ENCODE measurements around the gene WBP2NL.

Gene WBP2NL

DNA sequence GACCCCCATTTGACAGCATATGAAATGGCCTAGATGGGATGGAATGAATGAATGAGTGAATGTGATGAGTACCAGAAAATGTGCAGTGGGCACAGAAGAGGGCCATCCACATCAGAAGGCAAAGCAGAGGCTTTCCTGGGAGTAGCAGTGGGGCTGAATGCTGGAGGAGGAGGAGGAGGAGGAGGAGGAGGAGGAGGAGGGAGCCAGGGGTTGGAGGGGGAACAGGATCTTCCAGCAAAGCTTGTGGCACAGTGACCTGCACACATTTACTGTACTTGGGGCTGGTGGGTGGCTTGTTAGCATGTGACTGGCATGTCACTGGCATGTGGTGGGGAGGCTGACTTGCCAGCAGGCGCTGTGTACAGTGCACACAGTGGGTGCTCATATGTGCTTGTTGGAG, 19.9 kb upstream of the WBP2NL start:
- no peak for DNase-seq

DNA sequence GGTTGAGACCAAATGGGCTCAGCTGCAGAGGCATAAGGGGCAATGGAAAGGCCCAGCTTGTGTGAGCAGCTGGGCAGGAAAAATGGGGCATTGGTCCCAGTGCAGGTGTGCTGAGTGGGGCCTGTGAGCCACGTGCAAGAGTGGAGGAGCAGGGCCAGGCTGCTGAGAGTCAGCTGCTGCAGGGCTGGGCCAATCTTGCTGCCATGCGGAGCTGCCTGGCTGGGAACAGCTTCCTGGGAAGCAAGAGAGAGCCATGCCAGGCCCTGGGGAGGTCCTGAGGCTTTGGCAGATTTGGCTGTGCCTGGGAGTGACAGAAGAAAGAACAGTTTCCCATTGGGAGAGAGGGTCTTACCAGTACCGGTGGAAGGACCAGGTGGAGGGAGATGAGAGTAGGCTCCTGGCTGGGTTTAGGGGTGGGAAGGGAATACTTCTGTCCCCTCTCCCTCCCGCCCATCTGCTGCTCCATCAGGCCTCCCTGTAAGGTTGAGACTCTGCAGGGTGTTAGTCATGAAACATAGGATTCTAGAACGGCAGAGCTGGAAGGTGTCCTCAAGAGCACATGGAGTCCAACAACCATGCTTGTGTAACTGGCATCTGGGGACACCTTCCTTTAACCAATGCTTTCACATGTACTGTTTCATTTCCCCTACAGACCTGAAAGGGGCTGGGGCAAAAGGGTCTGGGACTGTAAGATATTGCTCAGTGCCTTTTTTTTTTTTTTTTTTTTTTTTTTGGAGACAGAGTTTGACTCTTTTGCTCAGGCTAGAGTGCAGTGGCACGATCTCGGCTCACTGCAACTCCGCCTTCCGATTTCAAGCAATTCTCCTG, 19.0 kb upstream of the WBP2NL start:
- no peak for DNase-seq

DNA sequence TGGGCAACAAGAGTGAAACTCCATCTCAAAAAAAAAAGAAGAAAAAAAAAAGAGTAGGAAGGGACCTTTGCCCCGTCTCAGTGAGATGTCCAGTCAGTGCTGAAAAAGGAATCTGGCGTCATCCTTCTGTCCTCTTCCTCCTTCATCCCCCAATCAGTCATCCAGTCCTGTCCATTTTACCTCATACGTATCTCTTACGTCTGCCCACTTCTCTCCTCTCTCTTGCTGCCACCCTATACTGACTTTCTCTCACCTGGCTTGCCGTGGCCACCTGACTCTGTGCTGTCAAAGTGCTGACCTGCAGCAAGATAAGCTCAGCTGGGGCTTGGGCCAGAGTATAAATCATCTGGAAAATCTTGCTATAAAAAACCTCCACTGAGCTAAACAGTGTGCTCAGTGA, 15.7 kb upstream of the WBP2NL start:
- no peak for DNase-seq

DNA sequence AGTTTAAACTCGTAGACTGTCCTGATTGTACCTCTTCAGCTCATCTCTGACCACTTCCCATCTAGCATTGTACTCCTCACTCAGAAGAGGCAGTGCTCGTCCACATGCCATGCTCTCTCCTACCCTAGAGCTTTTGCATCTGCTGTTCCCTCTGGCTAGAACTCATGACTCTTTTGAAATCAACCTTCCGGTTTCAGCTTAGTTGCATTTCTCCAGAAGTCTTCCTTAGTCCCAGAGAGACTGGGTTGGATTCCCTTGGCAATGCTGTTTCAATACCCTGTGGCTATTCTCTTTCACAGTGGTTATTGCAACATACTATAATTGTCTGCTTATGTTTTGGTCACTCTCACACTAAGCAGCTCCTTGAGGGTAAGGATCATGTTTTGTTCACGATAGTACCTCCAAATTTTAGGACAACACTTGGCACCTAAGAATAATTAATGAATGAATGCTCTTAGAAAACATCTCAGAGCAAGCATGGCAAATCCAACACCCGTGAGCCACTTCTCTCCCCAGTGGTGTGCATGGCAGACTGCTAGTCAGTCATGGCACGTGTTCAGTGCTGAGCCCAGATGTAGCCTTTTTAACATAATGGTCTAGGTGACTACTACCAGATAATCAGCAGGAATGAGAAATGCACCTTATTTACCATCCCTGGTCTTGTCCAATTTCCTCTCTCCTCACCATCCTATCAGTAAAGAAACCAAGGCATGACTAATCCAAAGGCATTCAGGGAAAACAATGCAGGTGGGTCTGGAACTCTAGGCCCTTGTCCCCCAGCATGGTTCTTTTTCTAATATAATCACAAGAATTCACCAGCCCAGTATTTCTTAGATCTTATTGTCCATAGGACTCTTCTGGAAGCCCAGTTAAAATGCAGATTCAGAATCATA, 14.8 kb upstream of the WBP2NL start:
- DNase-seq = no peak

DNA sequence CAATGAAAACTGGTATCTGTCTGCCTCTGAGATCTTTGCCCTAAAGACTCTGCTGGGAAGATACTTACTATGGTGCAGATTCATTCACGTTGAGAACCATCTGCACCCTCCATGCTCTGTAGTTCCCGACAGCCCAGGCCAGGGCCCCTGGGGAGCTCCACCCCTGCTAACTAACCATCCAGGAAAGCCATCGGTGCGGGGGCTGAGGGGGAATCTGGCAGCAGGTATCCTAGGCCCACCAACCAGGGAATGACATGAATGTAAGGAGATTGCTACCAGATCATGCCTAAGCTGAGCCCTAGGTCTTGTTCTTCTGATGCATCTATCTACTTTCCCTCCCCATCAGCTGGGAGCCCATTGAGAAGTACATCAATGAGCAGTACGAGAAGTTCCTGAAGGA, 11.3 kb upstream of the WBP2NL start:
- no peak for DNase-seq

DNA sequence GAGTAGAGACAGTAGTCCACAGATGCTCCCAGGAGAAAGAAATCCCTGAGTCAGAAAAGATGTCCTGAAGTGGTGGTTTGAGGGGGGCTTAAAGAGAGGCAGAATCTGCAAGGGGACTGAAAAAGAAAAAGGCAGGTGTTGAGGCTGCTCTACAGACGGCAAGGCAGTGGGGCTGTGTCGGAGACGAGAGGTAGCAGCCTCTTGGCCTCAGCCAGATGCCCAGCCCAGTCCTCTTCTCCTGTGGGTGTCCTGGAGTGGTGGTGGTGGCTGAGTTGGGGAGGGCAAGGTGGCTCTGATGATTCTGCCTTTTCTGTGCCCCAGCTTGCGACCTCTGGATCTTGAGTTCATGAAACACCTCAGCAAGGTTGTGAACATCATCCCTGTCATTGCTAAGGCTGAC, 9.3 kb upstream of the WBP2NL start:
- DNase-seq = no peak

DNA sequence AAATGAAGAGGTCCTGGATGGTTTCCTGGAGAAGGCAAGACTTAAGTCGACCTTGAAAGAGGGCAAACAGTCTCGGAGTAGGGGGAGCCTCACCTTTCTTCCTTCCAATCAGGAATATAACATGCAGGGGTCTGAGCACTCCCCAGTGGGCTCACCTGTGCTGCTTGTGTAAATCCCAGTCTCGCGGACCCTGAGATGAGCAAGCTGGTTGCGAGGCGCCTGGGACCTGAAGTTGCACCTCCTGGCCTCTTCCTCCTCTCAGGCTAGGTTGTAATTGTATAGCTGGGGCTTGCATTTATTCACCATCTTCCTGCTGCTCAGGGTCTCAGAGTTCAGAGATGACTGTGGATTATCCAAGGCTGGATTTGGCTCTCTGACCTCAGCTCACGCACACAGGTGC, 7.5 kb upstream of the WBP2NL start:
- no peak for DNase-seq

DNA sequence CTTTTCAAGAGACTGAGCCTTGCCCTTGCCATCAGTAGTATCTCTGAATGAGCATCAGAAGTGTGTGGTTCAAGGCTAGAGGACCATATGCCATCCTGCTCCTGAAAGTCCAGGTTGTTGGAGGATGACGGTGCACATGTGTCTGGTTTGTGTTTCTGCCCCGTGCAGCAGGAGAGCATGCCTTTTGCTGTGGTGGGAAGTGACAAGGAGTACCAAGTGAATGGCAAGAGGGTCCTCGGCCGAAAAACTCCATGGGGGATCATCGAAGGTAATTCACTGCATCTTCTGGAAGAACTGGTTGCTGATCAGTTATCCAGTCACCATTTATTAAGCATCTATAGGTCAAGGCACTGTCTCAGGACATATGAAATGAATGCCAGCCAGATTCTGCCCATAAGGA, 6.1 kb upstream of the WBP2NL start:
- DNase-seq = no peak

DNA sequence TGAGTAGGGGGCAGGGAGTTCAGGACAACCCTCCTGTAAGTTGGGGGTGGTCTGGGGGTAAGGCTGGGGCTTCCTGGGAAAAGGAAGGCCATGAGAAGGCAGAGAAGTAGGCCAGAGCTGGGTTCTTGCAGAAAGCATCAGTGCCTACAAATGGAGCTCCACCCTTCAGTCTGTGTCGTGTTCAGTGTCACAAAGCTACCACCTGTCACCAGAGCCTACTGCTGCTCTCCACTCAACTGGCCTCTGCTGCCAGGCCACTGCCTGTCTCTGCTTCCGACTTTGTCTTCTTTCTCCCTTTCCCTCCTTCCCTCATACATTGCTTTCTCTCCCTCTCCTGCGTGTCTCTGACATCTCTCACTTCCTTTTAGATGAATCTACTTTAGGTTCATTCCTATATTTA, 3.4 kb upstream of the WBP2NL start:
- no peak for DNase-seq

DNA sequence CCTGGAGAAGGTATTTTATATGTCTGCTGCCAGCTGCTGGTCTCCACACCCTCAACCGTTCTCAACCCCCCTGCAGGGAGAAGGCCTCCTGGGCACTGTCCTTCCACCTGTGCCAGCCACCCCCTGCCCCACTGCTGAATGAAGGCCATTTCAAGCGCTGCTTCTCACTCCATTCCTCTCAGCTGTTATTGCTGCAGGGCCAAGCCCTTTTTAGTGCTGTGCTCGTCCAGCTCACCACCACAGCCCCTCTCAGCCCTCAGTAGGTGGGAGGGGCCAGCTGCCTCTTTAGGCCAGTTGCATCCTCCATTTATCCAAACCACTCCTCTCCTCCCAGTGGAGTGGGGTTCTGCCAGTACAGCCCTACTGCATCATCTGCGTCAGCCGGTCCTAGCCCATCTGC, 1.8 kb upstream of the WBP2NL start:
- no peak for DNase-seq

DNA sequence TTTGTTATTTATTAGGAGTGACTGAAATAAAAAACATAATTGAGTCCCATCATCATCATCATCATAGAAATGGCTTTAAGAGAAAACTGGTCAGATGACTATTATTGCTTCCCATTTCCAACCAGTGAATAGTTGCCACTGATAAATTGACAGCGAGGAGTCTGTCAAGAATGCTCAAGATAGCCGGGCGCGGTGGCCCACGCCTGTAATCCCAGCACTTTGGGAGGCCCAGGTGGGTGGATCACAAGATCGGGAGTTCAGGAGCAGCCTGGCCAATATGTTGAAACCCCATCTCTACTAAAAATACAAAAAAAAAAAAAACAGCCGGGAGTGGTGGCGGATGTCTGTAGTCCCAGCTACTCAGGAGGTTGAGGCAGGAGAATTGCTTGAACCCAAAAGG, 1.9 kb downstream of the WBP2NL start:
- no peak for DNase-seq

DNA sequence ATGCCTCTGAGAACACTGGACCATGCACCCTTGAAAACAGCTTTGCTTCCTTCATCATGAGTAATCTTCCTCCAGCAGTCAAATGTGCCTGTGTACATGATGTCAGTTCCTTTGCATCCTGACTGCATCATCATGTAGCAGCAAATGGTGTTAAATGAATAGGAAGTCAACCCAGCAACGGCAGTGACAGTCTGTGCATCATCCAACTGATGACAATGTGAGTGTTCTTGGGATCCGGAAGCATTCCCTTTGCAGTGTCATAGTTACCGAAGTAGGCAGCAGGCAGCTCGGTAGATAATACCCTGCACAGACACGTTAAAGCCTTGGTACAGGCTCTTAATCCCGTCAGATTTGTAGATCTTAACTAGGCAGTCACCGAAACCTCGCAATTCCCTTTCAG, 2.5 kb downstream of the WBP2NL start:
- DNase-seq = no peak

DNA sequence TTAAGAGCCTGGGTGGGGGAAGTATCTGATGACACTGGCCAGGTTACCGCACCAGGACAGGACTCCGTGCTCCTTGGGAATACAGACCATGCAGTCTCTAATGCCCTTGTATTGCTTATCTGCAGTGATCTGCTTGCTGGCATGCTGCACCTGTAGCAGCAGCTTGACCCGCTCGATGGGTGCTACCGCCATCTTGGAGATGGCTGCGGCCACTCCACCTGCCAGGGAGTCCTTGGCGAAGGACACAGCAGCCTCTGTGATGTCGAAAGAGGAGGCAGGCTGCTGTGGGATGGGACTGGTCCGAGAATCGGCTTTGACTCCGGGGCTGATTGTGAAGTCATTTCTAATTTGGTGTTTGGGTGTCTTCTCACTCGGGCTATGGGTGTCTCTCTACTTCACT, 3.1 kb downstream of the WBP2NL start:
- no peak for DNase-seq

DNA sequence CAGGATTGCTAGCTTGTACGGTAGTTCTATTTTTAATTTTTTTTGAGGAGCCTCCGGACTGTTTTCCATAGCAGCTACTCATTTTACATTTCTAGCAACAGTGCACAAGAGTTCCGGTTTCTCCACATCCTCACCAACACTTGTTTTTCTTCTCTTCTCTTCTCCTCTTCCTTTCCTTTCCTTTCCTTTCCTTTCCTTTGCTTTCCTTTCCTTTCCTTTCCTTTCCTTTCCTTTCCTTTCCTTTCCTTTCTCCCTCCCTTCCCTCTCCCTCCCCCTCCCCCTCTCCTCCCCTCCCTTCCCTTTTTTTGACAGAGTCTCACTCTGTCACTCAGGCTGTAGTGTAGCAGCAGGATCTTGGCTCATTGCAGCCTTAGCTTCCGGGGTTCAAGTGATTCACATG, 9.3 kb downstream of the WBP2NL start:
- DNase-seq = no peak

DNA sequence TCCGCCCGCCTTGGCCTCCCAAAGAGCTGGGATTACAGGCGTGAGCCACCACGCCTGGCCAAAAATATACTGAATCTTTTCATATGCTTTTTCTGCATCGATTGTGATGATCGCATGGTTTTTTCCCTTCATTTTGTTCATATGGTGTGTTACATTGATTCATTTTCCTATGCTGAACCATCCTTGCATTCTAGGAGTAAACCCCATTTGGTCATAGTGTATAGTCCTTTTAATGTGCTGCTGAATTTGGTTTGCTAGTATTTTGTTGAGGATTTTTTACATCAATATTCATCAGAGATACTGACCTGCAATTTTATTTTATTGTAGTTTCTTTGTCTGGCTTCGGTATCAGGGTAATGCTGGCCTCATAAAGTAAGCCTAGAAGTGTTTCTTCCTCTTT, 12.2 kb downstream of the WBP2NL start:
- no peak for DNase-seq

DNA sequence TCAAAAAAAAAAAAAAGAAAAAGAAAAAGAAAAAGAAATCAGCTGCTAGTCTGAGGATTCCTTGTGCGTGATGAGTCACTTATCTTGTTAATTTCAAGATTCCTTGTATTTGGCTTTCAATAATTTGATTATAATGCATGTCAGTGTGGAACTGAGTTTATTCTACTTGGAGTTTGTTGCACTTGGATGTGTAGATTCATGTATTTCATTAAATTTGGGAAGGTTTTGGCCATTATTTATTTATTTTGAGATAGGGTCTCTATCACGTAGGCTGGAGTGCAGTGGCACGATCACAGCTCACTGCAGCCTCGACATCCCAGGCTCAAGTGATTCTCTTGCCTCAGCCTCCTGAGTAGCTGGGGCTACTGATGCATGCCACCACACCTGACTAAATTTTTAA, 14.8 kb downstream of the WBP2NL start:
- no peak for DNase-seq

DNA sequence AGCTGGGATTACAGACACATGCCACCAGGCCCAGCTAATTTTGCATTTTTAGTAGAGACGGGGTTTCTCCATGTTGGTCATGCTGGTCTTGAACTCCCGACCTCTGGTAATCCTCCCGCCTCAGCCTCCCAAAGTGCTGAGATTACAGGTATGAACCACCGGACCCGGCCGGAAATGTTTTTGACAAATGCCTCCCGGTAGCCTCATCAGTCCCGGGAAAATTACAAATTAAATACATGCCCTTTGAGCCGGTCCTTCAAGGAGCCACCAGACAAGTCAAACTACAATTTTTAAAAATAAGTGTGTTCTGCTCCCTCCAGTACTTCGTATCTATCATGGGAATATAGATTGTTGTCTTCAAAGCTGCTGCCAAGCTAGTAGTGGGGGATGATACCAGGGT, 17.5 kb downstream of the WBP2NL start:
- DNase-seq = no peak

DNA sequence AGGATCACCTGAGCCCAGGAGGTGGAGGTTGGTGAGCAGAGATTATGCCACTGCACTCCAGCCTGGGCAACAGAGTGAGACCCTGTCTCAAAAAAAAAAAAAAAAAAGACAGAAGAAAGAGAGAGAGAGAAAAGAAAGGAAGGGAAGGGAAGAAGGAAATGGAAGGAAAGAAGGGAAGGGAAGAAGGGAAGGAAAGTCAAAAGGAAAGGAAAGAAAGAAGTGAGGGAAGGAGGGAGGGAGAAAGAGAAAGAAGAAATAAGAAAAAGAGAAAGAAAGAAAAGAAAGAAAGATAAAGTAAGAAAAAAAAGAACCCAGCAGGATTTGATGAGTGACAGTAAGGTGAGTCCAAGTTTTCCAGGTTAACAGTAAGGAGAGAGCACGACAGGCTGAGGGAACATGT, 19.6 kb downstream of the WBP2NL start:
- no peak for DNase-seq

DNA sequence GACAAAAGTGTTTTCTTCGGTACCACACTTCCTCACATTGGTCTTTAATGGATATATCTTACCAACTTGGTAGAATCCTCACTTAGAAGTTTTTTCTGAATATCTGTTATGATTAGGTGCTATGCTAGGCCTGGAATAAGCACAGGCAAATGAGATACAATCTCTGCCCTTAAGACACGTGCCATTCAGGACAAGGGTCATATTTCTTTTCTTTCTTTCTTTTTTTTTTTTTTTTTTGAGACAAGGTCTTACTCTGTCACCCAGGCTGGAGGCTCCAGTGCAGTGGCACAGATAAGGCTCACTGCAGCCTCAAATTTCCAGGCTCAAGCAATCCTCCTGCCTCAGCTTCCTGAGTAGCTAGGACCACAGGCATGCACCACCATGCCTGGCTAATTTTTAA, 23.0 kb downstream of the WBP2NL start:
- no peak for DNase-seq

DNA sequence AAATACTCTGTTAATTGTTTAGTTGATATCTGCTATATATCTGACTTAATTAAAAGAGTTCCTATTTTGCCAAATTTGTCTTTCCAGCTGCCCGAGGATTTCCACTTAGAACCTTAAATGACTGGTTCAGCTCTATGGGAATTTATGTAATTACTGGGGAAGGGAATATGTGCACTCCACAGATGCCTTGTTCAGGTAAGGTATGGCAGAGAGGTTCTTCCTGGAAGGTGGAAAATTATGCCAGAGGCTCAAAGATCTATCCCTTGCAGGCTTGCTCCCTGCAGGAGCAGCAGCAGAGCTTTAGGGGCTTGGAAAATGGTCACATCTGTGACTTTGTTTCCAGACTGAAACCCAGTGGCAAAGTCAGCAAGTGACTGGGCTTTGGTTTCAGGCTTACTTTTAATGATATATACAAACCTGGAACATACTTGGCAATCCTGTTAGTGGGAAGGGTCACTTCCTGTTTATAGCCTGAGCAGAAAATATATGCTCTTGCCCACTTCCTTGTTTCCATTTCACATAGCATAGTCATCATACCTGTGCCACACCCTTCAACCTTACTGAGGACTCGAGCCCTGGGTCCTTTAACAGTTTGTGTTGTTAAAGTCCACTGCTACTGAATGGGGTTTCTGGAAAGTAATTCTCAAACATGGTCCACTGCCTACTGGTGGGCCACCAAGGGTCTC, 23.7 kb downstream of the WBP2NL start:
- DNase-seq = no peak

DNA sequence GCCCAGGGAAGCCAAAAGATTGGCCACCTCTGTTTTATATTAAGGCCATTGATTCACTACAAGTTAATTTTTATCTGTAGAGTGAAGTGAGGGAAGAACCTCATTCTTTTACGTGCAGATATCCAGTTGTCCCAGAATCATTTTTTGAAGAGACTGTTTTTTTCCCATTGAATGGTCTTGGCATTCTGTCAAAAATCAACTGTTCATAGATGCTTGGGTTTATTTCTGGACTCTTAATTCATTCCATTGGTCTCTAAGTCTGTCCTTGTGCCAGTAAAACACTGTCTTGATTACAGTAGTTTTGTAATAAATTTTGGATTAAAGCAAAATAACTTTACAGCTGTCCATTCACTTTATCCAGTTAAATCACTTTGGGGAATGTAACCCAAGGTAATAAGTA, 26.8 kb downstream of the WBP2NL start:
- DNase-seq = no peak

DNA sequence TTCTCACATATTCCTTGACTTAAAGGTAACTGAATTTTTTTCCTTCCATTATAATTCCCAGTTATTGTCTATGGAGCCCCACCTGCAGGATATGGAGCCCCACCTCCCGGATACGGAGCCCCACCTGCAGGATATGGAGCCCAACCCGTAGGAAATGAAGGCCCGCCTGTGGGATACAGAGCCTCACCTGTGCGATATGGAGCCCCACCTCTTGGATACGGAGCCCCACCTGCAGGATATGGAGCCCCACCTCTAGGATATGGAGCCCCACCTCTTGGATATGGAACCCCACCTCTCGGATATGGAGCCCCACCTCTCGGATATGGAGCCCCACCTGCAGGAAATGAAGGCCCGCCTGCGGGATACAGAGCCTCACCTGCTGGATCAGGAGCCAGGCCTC, 28.1 kb downstream of the WBP2NL start:
- no peak for DNase-seq

DNA sequence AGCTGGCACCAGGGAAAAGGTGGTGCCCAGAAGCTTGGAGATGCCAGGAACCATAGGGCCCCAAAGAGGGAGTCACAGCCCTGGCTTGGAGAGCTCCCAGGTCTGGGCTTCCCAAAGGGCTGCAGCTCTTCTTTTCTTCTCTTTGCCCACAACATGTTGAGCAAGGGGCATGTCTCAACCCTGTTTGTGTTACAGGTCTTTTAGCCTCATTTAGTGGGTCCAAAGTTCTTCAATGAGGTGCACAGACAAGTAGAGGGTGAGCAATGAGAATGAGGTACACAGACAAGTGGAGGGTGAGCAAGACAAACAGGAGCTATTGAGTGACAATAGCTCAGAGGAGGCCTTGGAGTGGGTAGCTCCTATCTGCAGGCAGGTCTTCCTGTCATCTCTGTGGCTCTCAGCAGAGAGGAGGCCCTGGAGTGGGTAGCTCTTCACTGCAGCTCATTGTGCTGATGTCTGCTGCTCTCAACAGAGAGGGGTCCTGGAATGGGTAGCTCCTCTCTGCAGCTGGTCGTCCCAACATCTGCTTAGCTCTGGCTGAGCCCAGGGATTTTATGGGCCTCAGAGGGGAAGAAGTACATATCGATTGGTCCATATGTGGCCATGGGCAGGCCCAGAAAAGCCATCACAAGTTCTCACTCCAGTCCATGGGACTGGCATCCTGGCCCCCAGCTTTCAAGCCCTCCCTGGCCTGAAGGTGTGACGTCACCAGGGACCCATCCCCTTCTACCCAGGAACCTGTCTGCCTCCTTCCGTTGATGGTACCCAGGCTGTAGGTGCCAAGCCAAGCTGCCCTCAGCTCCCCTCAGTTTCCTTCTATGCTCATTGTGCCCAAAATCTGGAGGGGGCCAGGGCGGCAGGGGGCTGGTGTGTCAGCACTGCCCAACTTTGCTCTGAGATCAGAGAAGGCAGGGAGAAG, 34.9 kb downstream of the WBP2NL start:
- no peak for DNase-seq
